HepG2 (cell line): ENCODE results near the gene AARS2. TPM values are rescaled to one million over a fixed set of nuclear protein-coding genes. Genes with fewer than 3 reads are reported as not detected.
A peak's percentile ranks its signal among the peaks of the same experiment; 100 is the strongest.

Experiments used
- HDAC6 ChIP-seq: fragments of 200-600 bp; sonication (generic); IDR thresholded peaks from 2 replicates; pipeline ENCODE4 v1.7.0; 2017; ENCODE audit warnings: mild to moderate bottlenecking, antibody characterized with exemption, low read length, low read depth
- MED1 ChIP-seq: sonication (generic); formaldehyde crosslinking; IDR thresholded peaks from 2 replicates; pipeline ENCODE4 v1.4.0; 2020; ENCODE audit warnings: missing genetic modification reagents
- MIER3 ChIP-seq: IDR thresholded peaks from 2 replicates; pipeline ENCODE4 v1.6.1; 2016; ENCODE audit warnings: missing compliant biosample characterization, borderline replicate concordance
- MXD4 ChIP-seq: IDR thresholded peaks from 2 replicates; pipeline ENCODE4 v1.6.1; 2016; ENCODE audit warnings: mild to moderate bottlenecking, missing biosample characterization, missing genetic modification reagents
- RARA ChIP-seq: IDR thresholded peaks from 2 replicates; pipeline ENCODE4 v1.6.1; 2016; ENCODE audit warnings: missing genetic modification reagents, missing compliant biosample characterization
- SRY ChIP-seq: sonication (generic); formaldehyde crosslinking; IDR thresholded peaks from 2 replicates; pipeline ENCODE4 v1.8.0; 2022; ENCODE audit warnings: mild to moderate bottlenecking, missing genetic modification reagents
- TARDBP ChIP-seq: sonication (generic); formaldehyde crosslinking; IDR thresholded peaks from 2 replicates; pipeline ENCODE4 v1.8.0; 2022; ENCODE audit warnings: mild to moderate bottlenecking, missing genetic modification reagents
- TEAD2 ChIP-seq: sonication (generic); formaldehyde crosslinking; IDR thresholded peaks from 2 replicates; pipeline ENCODE4 v1.9.0; 2021; ENCODE audit warnings: missing genetic modification reagents
- TOE1 ChIP-seq: sonication (generic); formaldehyde crosslinking; IDR thresholded peaks from 2 replicates; pipeline ENCODE4 v1.4.0; 2020; ENCODE audit warnings: mild to moderate bottlenecking, missing genetic modification reagents
- ZKSCAN1 ChIP-seq: fragments of 150-350 bp; IDR thresholded peaks from 2 replicates; pipeline ENCODE4 v1.6.1; 2014; ENCODE audit warnings: low read length
- ZNF24 ChIP-seq: fragments of 450-650 bp; IDR thresholded peaks from 2 replicates; pipeline ENCODE4 v1.6.1; 2017; ENCODE audit warnings: antibody characterized with exemption, mild to moderate bottlenecking
- ZNF296 ChIP-seq: sonication (generic); formaldehyde crosslinking; conservative IDR thresholded peaks from 2 replicates; pipeline ENCODE4 v1.5.0; 2020; ENCODE audit warnings: mild to moderate bottlenecking, missing genetic modification reagents
- ZNF3 ChIP-seq: IDR thresholded peaks from 2 replicates; pipeline ENCODE4 v1.7.0; 2017; ENCODE audit warnings: inconsistent platforms
- ZNF510 ChIP-seq: sonication (generic); formaldehyde crosslinking; IDR thresholded peaks from 2 replicates; pipeline ENCODE4 v1.4.0; 2020; ENCODE audit warnings: low read depth, mild to moderate bottlenecking, missing genetic modification reagents
- ZNF543 ChIP-seq: sonication (generic); formaldehyde crosslinking; IDR thresholded peaks from 2 replicates; pipeline ENCODE4 v1.4.0; 2020; ENCODE audit warnings: mild to moderate bottlenecking, missing genetic modification reagents
- ZNF547 ChIP-seq: sonication (generic); formaldehyde crosslinking; IDR thresholded peaks from 2 replicates; pipeline ENCODE4 v1.5.1; 2020; ENCODE audit warnings: mild to moderate bottlenecking, missing genetic modification reagents
- ZNF598 ChIP-seq: sonication (generic); formaldehyde crosslinking; IDR thresholded peaks from 2 replicates; pipeline ENCODE4 v1.5.1; 2020; ENCODE audit warnings: mild to moderate bottlenecking, missing genetic modification reagents, borderline replicate concordance
- ZNF720 ChIP-seq: sonication (generic); formaldehyde crosslinking; IDR thresholded peaks from 2 replicates; pipeline ENCODE4 v1.4.0; 2020; ENCODE audit warnings: missing genetic modification reagents
- polyA plus RNA-seq, 8 experiments: library from polyadenylated mRNA; depleted of rRNA in 3 of 8; stranded (reverse) in 7 of 8; unstranded in 1 of 8; fragments of >200 nt; fragmentation: Illumina TruSeq in 4 of 8; extraction: Trizol in 4 of 8; gene quantifications; 2 replicates each; pipeline versions ENCODE4 v1.2.1 to v1.2.3, GENCODE V29; 2011 to 2016; ENCODE audit warnings: low read depth in 4 of 8, missing spikeins in 1 of 8, mixed read lengths in 1 of 8; ENCODE audit not compliant: insufficient read depth in 1 of 8
- total RNA-seq, 5 experiments: library from RNA; depleted of rRNA; stranded (reverse); fragments of >200 nt; fragmentation: Illumina TruSeq; extraction: Trizol; gene quantifications; 2 replicates each; pipeline ENCODE4 v1.2.3, GENCODE V29; 2016; ENCODE audit warnings: low read depth in 1 of 5
- TF ChIP-seq, protein P1 (sequence below): sonication (generic); formaldehyde crosslinking; IDR thresholded peaks from 2 replicates; pipeline ENCODE4 v1.5.1; 2020; ENCODE audit warnings: mild to moderate bottlenecking, missing genetic modification reagents, moderate library complexity
- TF ChIP-seq, protein P2 (sequence below): sonication (generic); formaldehyde crosslinking; IDR thresholded peaks from 2 replicates; pipeline ENCODE4 v1.4.0; 2020; ENCODE audit warnings: missing genetic modification reagents
- TF ChIP-seq, protein P3 (sequence below): sonication (generic); formaldehyde crosslinking; IDR thresholded peaks from 2 replicates; pipeline ENCODE4 v1.5.0; 2020; ENCODE audit warnings: mild to moderate bottlenecking, missing genetic modification reagents, moderate library complexity
- TF ChIP-seq, protein P4 (sequence below): sonication (generic); formaldehyde crosslinking; IDR thresholded peaks from 2 replicates; pipeline ENCODE4 v1.4.0; 2020; ENCODE audit warnings: missing genetic modification reagents

Gene AARS2
- total and polyA plus RNA-seq, 2 of the 13 experiments (the other 11 are each of a cell fraction or from before 2014, with no cell fraction given), result 7.5 to 24.1 TPM

DNA sequence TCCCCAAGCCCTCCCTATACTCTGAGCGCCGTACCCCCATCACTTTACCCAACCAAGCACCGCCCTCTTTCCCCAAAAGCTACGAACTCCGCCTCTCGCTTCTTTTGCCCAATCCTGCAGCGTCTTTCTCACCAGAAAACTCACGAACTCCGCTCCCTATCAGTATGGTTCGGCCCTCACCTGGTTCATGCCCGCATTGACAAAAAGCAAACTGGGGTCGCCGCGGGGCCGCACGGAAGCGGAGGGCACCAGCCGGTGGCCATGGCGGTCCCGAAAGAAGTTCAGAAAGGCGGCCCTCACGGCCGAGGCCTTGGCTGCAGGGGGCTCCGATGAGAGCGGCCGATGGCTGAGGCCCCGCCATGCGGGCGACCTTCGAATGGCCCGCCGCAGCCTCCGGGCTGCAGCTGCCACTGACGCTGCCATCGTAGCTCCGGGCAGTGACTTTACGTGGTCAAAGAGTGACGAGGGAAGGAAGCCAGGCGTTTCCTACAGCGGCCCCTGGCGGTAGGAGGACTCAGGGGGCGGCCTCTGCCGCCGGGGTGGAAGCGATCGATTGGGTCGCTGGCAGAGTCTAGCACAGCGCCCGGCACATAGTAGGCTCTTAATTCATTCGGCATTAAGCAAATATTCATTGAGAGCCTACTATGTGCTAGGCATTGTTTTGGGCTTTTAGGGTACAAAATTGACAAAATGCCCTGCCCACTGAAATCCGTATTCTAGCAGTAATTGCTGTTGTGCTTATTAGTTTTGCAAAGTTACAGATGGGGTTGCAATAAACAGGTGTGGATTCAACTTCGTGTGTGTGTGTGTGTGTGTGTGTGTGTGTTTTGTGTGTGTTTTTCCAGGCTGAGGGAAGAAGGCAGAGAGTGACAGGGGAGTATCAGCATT is at the start of gene AARS2 (continued):
- TF ChIP-seq, protein P1, sequence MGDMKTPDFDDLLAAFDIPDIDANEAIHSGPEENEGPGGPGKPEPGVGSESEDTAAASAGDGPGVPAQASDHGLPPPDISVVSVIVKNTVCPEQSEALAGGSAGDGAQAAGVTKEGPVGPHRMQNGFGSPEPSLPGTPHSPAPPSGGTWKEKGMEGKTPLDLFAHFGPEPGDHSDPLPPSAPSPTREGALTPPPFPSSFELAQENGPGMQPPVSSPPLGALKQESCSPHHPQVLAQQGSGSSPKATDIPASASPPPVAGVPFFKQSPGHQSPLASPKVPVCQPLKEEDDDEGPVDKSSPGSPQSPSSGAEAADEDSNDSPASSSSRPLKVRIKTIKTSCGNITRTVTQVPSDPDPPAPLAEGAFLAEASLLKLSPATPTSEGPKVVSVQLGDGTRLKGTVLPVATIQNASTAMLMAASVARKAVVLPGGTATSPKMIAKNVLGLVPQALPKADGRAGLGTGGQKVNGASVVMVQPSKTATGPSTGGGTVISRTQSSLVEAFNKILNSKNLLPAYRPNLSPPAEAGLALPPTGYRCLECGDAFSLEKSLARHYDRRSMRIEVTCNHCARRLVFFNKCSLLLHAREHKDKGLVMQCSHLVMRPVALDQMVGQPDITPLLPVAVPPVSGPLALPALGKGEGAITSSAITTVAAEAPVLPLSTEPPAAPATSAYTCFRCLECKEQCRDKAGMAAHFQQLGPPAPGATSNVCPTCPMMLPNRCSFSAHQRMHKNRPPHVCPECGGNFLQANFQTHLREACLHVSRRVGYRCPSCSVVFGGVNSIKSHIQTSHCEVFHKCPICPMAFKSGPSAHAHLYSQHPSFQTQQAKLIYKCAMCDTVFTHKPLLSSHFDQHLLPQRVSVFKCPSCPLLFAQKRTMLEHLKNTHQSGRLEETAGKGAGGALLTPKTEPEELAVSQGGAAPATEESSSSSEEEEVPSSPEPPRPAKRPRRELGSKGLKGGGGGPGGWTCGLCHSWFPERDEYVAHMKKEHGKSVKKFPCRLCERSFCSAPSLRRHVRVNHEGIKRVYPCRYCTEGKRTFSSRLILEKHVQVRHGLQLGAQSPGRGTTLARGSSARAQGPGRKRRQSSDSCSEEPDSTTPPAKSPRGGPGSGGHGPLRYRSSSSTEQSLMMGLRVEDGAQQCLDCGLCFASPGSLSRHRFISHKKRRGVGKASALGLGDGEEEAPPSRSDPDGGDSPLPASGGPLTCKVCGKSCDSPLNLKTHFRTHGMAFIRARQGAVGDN (CRISPR knock-in tag), result peak; percentile 96
- TF ChIP-seq ZKSCAN1 (peak; percentile 100), RARA (CRISPR knock-in tag) (peak; percentile 72), MXD4 (peak; percentile 97), MIER3 (CRISPR knock-in tag) (peak; percentile 98), SRY (CRISPR knock-in tag) (peak; percentile 98), TOE1 (peak; percentile 99), MED1 (CRISPR knock-in tag) (peak; percentile 89), TEAD2 (CRISPR knock-in tag) (no peak), ZNF547 (peak; percentile 99), ZNF24 (peak; percentile 86), ZNF510 (peak; percentile 79; the same call in 1 of the 2 replicates), HDAC6 (0 out of 2 replicates have a peak, but pooled peaks have one; percentile 64), TARDBP (peak; percentile 97), ZNF296 (no peak; the same call in 1 of the 2 replicates), ZNF3 (peak; percentile 88), ZNF720 (no peak), ZNF598 (CRISPR knock-in tag) (peak; percentile 98), ZNF543 (CRISPR knock-in tag) (peak; percentile 98)
- TF ChIP-seq, protein P2, sequence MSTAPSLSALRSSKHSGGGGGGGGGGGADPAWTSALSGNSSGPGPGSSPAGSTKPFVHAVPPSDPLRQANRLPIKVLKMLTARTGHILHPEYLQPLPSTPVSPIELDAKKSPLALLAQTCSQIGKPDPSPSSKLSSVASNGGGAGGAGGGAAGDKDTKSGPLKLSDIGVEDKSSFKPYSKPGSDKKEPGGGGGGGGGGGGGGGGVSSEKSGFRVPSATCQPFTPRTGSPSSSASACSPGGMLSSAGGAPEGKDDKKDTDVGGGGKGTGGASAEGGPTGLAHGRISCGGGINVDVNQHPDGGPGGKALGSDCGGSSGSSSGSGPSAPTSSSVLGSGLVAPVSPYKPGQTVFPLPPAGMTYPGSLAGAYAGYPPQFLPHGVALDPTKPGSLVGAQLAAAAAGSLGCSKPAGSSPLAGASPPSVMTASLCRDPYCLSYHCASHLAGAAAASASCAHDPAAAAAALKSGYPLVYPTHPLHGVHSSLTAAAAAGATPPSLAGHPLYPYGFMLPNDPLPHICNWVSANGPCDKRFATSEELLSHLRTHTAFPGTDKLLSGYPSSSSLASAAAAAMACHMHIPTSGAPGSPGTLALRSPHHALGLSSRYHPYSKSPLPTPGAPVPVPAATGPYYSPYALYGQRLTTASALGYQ (CRISPR knock-in tag), result peak; percentile 96
- TF ChIP-seq, protein P3, sequence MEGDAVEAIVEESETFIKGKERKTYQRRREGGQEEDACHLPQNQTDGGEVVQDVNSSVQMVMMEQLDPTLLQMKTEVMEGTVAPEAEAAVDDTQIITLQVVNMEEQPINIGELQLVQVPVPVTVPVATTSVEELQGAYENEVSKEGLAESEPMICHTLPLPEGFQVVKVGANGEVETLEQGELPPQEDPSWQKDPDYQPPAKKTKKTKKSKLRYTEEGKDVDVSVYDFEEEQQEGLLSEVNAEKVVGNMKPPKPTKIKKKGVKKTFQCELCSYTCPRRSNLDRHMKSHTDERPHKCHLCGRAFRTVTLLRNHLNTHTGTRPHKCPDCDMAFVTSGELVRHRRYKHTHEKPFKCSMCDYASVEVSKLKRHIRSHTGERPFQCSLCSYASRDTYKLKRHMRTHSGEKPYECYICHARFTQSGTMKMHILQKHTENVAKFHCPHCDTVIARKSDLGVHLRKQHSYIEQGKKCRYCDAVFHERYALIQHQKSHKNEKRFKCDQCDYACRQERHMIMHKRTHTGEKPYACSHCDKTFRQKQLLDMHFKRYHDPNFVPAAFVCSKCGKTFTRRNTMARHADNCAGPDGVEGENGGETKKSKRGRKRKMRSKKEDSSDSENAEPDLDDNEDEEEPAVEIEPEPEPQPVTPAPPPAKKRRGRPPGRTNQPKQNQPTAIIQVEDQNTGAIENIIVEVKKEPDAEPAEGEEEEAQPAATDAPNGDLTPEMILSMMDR (CRISPR knock-in tag), result peak; percentile 99
- TF ChIP-seq, protein P4, sequence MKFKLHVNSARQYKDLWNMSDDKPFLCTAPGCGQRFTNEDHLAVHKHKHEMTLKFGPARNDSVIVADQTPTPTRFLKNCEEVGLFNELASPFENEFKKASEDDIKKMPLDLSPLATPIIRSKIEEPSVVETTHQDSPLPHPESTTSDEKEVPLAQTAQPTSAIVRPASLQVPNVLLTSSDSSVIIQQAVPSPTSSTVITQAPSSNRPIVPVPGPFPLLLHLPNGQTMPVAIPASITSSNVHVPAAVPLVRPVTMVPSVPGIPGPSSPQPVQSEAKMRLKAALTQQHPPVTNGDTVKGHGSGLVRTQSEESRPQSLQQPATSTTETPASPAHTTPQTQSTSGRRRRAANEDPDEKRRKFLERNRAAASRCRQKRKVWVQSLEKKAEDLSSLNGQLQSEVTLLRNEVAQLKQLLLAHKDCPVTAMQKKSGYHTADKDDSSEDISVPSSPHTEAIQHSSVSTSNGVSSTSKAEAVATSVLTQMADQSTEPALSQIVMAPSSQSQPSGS (CRISPR knock-in tag), result peak; percentile 96
